Measurements from ENCODE around the gene RFWD3.

Gene RFWD3

GRCh38 chr16:74623214-74623838, 43.4 kb downstream of the RFWD3 start:
- DNase-seq (ENCODE audit: low spot score) = peak; percentile 73

GRCh38 chr16:74622005-74622404, 44.7 kb downstream of the RFWD3 start:
- no peak for DNase-seq (ENCODE audit: low spot score)

- peak; percentile 11 for DNase-seq (ENCODE audit: low spot score)
Measured at GRCh38 chr16:74617206-74617788, 49.4 kb downstream of the RFWD3 start.

DNA sequence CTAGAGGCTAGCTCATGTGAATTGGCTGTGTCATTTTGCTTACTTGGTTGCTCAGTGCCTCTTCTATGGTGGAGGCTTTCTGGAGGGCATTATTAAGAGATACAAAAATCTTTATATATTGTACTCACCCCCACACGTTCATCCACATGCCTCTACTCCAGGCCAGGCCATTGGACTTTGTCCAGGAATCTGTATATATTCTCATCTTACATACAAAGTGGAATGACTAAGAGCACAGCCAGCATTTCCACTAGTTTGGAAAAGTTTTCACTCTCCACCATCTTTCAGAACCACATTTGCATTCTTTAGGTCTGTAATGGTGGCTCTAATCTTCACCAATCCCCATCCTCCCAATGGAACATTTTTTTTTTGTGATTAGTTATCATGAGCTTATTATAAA, 55.0 kb downstream of the RFWD3 start:
- DNase-seq (ENCODE audit: low spot score) = no peak

DNA sequence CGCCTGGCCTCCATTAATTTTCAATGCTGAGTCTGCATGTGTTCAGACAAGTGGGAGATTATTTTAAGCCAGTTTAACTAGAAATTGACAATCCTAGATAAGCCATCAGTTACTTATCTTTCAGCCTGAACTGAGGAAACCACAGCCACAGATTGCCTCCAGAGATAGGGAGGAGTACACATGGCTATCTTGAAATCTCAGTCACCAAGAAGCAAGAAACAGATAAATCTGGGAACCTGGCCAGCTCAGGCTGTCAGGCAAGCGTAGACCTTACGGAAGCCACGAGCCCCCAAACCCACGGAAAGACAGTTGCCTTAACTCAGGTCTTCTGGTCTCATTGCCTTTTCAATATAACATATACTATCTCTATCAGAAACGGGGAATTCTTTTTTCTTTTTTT, 57.7 kb downstream of the RFWD3 start:
- no peak for DNase-seq (ENCODE audit: low spot score)

GRCh38 chr16:74608381-74608780, 58.3 kb downstream of the RFWD3 start:
- no peak for DNase-seq (ENCODE audit: low spot score)

DNA sequence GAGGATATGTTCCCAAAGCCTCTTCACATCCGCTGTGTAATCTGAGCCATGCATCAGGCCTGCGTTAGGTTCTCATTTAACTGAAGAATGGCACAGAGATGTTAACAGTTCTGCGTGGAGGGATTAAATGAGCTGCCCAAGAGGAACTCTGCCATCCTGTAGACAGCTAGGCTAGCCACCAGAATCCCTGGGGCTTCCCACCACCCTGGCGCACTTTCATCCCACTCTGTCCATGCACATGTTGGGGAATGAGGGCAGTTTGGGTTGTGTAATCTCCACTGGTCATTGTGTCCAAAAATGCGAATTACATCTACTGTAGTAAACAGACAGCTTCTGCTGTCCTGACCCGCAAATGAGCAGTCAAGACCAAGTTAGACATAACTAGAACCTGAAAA, 58.7 kb downstream of the RFWD3 start:
- no peak for DNase-seq (ENCODE audit: low spot score)

DNA sequence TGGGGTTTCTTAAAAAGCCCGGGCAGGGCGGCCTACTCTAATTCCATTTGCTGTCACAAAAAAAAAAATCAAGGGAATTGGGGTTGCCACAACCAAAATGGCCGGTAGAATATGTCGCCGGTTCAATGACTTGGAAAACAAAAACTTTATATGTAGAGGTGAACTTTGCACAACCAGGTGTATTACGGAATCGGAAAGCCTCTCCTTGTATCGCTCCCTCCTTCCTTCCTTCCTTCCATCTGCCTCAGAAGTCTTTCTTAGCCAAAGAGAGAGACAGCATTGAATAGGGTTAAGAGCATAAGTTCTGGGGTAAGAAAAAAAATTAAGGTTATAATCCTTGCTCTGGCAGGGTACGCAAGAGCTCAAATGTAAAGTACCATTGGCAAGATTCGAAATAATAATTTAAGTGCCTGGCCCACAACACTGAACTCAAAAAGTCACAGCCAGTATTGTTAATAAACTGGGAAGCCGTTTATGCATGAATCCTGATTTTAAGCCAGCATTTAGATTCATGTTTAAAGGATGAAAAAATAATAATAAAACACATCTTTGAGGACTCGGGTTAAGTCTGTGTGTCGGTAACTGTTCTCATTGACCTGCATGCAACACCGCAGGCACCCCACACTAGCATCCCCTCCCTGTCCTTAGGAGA, 59.2 kb downstream of the RFWD3 start:
- no peak for DNase-seq (ENCODE audit: low spot score)

- peak; percentile 90 for DNase-seq (ENCODE audit: low spot score)
Measured at GRCh38 chr16:74606521-74607309, 60.0 kb downstream of the RFWD3 start, which contains the start of gene GLG1. TSS of gene GLG1 (minus strand) at chr16:74607114. CDS start at chr16:74607094, 20 bp downstream.

- DNase-seq (ENCODE audit: low spot score) = peak; percentile 39
Measured at GRCh38 chr16:74605746-74606520, 60.7 kb downstream of the RFWD3 start.

DNA sequence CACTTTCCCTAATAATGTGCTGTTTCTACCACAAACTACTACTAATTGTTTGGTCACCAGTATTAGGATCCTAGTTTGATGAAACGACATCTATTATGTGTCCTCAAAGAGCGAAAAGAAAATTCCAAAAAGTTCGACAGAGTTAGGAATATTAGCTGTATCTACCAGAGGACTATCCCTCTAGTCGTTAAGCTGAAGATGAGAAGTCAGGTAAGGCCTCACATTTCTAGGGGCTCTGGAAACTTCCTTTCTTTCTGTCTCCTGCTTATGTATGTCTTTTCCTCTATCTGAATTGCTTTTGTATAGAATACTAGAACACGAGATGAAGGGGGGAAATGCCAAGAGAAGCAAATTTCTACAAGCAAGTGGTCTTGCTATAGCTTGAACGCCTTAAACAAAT, 61.3 kb downstream of the RFWD3 start:
- no peak for DNase-seq (ENCODE audit: low spot score)

GRCh38 chr16:74603848-74604247, 62.8 kb downstream of the RFWD3 start:
- DNase-seq (ENCODE audit: low spot score) = no peak

DNA sequence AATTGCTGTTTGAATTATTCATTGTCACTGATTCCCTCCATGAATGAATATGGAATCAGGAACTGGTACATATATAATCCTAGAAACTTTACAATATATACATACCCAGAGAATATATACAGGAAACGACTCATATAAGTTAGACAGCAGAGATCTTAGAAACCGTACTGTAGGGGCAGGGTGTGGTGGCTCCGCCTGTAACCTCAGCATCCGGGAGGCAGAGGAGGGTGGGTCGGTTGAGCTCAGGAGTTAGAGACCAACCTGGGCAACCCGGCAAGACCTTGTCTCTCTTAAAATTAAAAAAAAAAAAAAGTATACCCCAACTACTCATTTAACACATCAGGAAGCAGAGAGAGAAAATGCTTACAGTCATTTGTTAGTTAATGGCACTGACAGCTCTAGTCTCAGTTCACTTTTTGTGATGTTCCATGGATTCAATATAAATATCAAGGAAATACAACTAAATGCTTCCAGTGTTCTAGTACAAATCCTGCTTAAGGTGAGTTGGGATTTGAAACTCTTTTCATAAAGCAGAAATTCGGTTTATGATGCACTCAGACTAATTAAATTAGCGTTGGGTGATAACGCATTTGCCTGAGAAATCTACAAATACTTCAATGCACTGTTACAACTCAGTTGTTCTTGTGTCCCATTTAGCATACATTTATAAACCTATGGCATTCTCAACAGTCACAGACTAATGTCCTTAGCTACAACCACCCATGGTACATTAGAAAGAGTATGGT, 65.4 kb downstream of the RFWD3 start:
- no peak for DNase-seq (ENCODE audit: low spot score)

- no peak for DNase-seq (ENCODE audit: low spot score)
Measured at GRCh38 chr16:74596586-74596985, 70.1 kb downstream of the RFWD3 start.

- no peak for DNase-seq (ENCODE audit: low spot score)
Measured at GRCh38 chr16:74592847-74593246, 73.8 kb downstream of the RFWD3 start.

DNA sequence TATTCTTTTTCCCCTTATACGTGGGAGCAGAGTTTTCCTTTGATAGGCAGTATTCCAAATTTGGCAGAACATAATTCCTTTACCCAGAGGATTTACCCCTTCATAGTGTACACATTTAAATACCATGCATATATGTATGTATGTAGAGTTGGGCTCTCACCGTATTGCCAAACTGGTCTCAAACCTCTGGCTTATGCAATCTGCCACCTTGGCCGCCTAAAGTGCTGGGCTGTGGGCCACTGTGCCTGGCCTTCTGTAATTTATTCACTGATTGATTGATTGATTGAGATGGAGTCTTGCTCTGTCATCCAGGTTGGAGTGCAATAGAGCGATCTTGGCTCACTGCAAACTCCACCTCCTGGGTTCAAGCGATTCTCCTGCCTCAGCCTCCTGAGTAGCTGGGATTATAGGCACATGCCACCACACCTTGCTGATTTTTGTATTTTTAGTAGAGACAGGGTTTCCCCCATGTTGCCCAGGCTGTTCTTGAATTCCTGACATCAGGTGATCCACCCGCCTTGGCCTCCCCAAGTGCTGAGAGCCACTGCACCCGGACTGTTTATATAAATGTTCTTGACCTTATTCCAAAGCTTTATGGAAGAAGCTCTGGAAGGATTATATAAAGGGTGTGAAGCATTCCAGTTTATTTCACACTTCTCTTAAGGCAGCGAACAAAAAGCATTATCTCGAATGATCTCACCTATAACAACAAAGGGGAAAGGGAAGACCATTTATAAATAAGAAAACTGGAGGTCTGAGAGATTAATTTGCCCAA, 74.6 kb downstream of the RFWD3 start:
- DNase-seq (ENCODE audit: low spot score) = no peak

GRCh38 chr16:74586948-74587347, 79.7 kb downstream of the RFWD3 start:
- no peak for DNase-seq (ENCODE audit: low spot score)

DNA sequence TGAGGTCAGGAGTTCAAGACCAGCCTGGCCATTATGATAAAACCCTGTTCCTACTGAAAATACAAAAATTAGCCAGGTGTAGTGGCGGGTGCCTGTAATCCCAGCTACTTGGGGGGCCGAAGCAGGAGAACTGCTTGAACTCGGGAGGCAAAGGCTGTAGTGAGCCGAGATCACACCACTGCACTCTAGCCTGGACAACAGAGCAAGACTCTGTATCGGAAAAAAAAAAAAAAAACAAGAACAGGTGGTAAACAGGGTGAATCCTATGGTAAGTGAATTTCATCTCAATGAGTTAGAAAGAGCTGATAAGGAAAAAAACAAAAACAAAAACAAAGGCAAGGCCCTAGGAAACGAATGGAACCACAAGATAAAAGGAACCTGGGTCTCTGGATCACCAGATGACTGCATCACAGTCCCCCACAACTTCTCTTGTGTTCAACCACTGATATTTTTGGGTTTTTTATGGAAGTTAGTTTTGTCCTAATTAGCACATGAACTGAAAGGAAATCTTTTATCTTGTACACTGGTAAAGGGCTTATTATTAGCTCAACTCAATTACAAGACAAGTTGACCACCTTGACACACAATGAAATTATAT, 80.7 kb downstream of the RFWD3 start:
- no peak for DNase-seq (ENCODE audit: low spot score)

- DNase-seq (ENCODE audit: low spot score) = no peak
Measured at GRCh38 chr16:74583926-74584666, 82.6 kb downstream of the RFWD3 start.
